M059J (cell line): ENCODE data around the gene ATAD1. TPM values are rescaled to one million over a fixed set of nuclear protein-coding genes. Genes with fewer than 3 reads are reported as not detected.
A peak's percentile ranks its signal among the peaks of the same experiment; 100 is the strongest.
"Not testable (repeated sequence)": the region's sequence is repeated elsewhere in the genome, so short reads cannot be mapped to it uniquely, and the experiment has no call there.

Source experiments
- DNase-seq: peaks from one replicate; pipeline ENCODE4 v3.0.0-alpha.2; 2012; ENCODE audit warnings: low read depth
- total RNA-seq: library from RNA; depleted of rRNA; stranded (reverse); fragments of >200 nt; shearing (Covaris generic); gene quantifications from 2 replicates; pipeline ENCODE4 v1.2.3, GENCODE V29; 2014

ATAD1 gene
- total RNA-seq, 1 experiment from 2014 or later, result 40.7 TPM

GRCh38 chr10:87757685-87758084 lies 60.3 kb downstream of the ATAD1 start:
- no peak for DNase-seq

- DNase-seq, result no peak
Measured at GRCh38 chr10:87753995-87754866, 63.8 kb downstream of the ATAD1 start.

- peak; percentile 71 for DNase-seq
Measured at GRCh38 chr10:87752566-87752965, 65.5 kb downstream of the ATAD1 start.

GRCh38 chr10:87751274-87751673 lies 66.8 kb downstream of the ATAD1 start:
- no peak for DNase-seq

- DNase-seq, result no peak
Measured at GRCh38 chr10:87750817-87751216, 67.2 kb downstream of the ATAD1 start.

GRCh38 chr10:87750001-87750671 lies 67.9 kb downstream of the ATAD1 start:
- peak; percentile 93 for DNase-seq

GRCh38 chr10:87748244-87748643 lies 69.8 kb downstream of the ATAD1 start:
- DNase-seq, result not testable (repeated sequence)

- DNase-seq, result no peak
Measured at GRCh38 chr10:87746911-87747310, 71.1 kb downstream of the ATAD1 start.

- DNase-seq, result no peak
Measured at GRCh38 chr10:87744606-87745005, 73.4 kb downstream of the ATAD1 start.

- DNase-seq, result not testable (repeated sequence)
Measured at GRCh38 chr10:87742992-87743610, 74.9 kb downstream of the ATAD1 start.

GRCh38 chr10:87740254-87740655 lies 77.8 kb downstream of the ATAD1 start:
- no peak for DNase-seq

- no peak for DNase-seq
Measured at GRCh38 chr10:87739703-87740102, 78.3 kb downstream of the ATAD1 start.

- DNase-seq, result not testable (repeated sequence)
Measured at GRCh38 chr10:87738253-87738652, 79.8 kb downstream of the ATAD1 start.

GRCh38 chr10:87734987-87735827 lies 82.8 kb downstream of the ATAD1 start:
- DNase-seq, result peak; percentile 47

- no peak for DNase-seq
Measured at GRCh38 chr10:87733081-87733480, 84.9 kb downstream of the ATAD1 start.

- DNase-seq, result no peak
Measured at GRCh38 chr10:87729940-87730339, 88.1 kb downstream of the ATAD1 start.

- DNase-seq, result no peak
Measured at GRCh38 chr10:87724789-87725188, 93.2 kb downstream of the ATAD1 start.

GRCh38 chr10:87723500-87723899 lies 94.5 kb downstream of the ATAD1 start:
- no peak for DNase-seq

- DNase-seq, result no peak
Measured at GRCh38 chr10:87722716-87723115, 95.3 kb downstream of the ATAD1 start.

- DNase-seq, result no peak
Measured at GRCh38 chr10:87721781-87722180, 96.2 kb downstream of the ATAD1 start.

GRCh38 chr10:87720665-87721064 lies 97.4 kb downstream of the ATAD1 start:
- no peak for DNase-seq

- DNase-seq, result no peak
Measured at GRCh38 chr10:87716348-87716670, 101.7 kb downstream of the ATAD1 start.
